Measurements from ENCODE around the gene DDX1.

The DDX1 gene

GRCh38 chr2:15645300-15645699 is 53.6 kb downstream of the DDX1 start:
- DNase-seq (ENCODE audit: low read depth, low spot score): no peak

DNA sequence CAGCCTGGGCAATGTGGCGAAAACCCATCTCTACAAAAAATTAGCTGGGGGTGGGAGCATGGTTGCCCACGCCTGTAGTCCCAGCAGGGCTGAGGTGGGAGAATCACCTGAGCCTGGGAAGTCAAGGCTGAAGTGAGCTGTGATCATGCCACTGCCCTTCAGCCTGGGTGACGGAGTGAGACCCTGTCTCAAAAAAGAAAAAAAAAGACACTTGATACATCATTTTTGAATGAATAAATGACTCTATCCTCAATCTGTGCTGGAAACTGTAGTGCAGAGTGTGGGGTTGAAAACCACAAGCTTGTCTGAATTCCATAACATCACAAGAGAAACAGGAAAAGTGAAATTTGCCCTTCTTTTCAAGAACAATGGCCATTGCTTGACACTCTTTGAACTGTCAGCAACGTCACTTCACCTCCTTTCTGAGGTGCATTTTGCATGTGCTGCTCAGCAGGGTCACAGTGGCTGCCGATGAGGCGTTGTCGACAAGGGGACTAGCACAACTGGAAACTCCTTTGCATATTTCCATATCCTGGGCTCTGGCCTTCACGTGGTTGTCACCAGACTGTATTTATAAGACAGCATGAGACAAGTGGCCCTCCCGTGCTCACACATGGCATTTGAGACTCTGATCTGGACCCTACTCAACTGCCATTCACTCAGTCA is 54.2 kb downstream of the DDX1 start:
- DNase-seq (ENCODE audit: low read depth, low spot score): no peak

GRCh38 chr2:15646661-15647060 is 55.0 kb downstream of the DDX1 start:
- DNase-seq (ENCODE audit: low read depth, low spot score): no peak

- DNase-seq (ENCODE audit: low read depth, low spot score): no peak
Observed at GRCh38 chr2:15647622-15648590, 56.2 kb downstream of the DDX1 start.

GRCh38 chr2:15648593-15649525 is 57.2 kb downstream of the DDX1 start:
- no peak for DNase-seq (ENCODE audit: low read depth, low spot score)

- no peak for DNase-seq (ENCODE audit: low read depth, low spot score)
Observed at GRCh38 chr2:15649561-15650255, 58.0 kb downstream of the DDX1 start.

GRCh38 chr2:15650616-15651366 is 59.1 kb downstream of the DDX1 start:
- DNase-seq (ENCODE audit: low read depth, low spot score): no peak

DNA sequence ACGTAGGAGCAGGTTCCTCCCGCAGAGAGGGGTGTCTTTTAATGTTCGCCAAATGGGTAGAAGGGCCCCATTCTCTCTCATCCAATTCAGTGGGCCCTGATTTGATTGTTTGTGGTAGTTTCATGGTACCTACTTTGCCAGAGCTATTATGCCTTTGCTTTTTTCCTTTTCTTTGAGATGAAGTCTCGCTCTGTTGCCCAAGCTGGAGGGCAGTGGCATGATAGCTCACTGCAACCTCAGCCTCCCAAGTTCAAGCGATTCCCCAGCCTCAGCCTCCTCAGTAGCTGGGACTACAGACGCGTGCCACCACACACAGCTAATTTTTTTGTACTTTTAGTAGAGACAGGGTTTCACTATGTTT is 59.7 kb downstream of the DDX1 start:
- DNase-seq (ENCODE audit: low read depth, low spot score): no peak

DNA sequence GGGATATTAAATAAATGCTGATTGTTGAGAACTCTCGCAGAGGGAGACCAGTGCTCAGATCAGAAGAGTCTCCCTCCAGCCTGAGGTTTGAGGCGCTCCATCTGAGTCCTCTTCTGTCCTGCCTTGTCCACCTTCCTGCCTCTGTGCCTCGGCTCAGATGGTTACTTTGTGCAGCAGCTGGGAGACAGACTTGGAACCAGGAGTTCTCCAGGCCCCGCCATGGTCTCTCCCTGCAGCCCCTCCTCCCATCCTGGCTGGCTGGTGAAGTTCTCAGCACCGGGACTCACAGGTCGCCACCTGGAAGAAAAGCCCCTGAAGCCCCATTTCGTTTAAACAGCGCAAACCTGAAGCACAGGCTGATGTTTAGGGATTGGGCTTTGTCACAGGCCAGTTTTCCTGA is 60.6 kb downstream of the DDX1 start:
- DNase-seq (ENCODE audit: low read depth, low spot score): no peak

- DNase-seq (ENCODE audit: low read depth, low spot score): no peak
Observed at GRCh38 chr2:15652801-15653200, 61.1 kb downstream of the DDX1 start.

- no peak for DNase-seq (ENCODE audit: low read depth, low spot score)
Observed at GRCh38 chr2:15653806-15654726, 62.4 kb downstream of the DDX1 start.

DNA sequence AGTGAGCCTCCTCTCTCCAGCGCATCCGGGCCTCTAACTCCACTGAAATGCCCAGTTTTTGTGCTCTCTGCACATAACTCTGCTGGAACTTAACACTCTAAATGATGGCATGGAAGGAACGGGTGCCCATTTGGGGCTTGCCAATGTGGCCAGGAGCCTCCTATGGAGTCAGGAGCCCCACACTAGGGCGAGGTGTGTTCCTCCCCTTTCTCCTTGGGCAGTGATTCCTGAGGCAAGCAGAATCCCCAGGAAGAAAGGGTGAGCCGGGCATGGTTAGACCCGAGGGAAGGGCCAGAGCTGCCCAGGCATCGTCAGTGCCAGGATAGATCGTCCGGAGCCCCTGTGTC is 63.0 kb downstream of the DDX1 start:
- no peak for DNase-seq (ENCODE audit: low read depth, low spot score)

GRCh38 chr2:15655123-15655887 is 63.6 kb downstream of the DDX1 start:
- no peak for DNase-seq (ENCODE audit: low read depth, low spot score)

DNA sequence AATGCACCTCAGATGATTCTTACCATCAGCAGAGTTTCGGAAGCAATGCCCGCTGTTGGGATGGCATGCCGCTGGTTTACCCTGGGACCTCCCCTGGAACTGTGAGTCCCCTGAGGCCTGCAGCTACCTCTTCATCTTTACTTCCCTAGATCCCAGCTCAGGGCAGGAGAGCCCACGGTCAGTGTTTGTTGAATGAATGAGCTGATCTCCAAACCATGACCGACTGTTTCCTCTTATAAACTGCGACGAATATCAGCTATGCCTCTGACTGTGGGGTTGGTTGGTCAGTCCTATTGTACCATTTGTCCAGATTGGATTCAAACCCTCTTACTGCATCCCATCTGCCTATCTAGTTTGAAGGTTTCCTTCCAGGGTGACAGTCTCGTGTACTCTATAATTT is 64.4 kb downstream of the DDX1 start:
- no peak for DNase-seq (ENCODE audit: low read depth, low spot score)

- no peak for DNase-seq (ENCODE audit: low read depth, low spot score)
Observed at GRCh38 chr2:15657759-15658158, 66.1 kb downstream of the DDX1 start.

GRCh38 chr2:15658911-15659310 is 67.2 kb downstream of the DDX1 start:
- no peak for DNase-seq (ENCODE audit: low read depth, low spot score)

DNA sequence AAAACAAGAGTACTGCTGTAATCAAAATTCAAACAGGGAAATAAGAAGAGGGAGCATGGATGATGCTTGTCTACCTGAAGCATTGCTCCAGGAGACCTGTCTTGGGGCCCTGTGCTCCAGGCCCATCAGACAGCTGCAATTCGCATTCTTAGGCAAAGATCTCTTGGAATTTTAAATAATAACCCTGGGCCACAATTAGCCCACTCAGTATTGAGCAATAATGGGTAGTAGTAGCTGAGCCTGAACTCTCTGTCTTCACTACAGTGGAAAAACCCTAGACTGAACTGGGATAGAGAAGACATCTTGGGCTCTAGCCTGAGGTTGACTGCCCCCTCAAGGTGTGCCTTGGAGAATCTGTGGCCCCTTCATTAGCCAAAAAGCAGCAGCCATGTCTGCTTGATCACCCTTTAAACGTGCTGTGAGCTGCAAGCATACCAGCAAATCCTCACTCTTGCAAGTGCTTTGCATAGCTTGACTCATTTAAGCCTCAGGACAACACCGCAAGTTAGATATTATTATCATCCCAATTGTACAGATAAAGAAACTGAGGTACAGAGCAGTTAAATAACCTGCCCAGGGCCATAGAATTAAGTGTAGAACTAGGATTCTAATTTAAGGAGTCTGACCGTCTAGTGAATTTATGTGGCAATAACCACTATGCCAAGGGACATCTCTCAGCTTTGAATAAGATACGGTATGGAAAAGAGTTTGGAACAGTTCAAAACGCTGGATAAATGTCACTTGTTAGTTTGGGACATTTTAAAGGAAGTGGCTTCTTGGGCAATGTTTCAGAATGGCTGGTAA is 69.0 kb downstream of the DDX1 start:
- DNase-seq (ENCODE audit: low read depth, low spot score): no peak

DNA sequence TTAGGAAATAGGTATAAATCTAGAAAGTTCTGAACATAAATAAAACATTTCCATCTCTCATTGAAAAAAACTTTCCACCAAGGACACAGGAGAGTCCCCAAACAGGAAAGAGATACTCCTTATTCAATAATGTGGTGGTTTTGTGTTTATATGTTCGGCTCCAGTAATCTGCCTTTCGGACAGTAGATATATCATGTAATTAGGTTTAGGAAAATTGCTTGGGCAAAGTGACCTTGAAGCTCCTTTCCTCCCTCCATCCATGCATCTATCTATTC is 69.6 kb downstream of the DDX1 start:
- no peak for DNase-seq (ENCODE audit: low read depth, low spot score)

Measured in iPS DF 19.7 (cell line).